ENCODE data around the gene LINS1. TPM values are rescaled to one million over a fixed set of nuclear protein-coding genes. Genes with fewer than 3 reads are reported as not detected.

The LINS1 gene
- total RNA-seq, 1 donor, result 25.8 TPM

GRCh38 chr15:100566850-100567628, 34.9 kb downstream of the LINS1 start:
- no peak for DNase-seq (ENCODE audit: low read depth)
- no peak overlapping the region for H3K4me3 ChIP-seq (ENCODE audit: low read depth, low read length)
- no peak for TF ChIP-seq CTCF (IDR thresholded peaks at IDR 0.05; ENCODE audit: insufficient read depth, low read length)

GRCh38 chr15:100565591-100565990, 36.4 kb downstream of the LINS1 start:
- no peak for TF ChIP-seq CTCF (IDR thresholded peaks at IDR 0.05; ENCODE audit: insufficient read depth, low read length)
- DNase-seq (ENCODE audit: low read depth), result no peak
- no peak overlapping the region for H3K4me3 ChIP-seq (ENCODE audit: low read depth, low read length)

GRCh38 chr15:100560323-100560722, 41.7 kb downstream of the LINS1 start:
- no peak for DNase-seq (ENCODE audit: low read depth)
- H3K4me3 ChIP-seq (ENCODE audit: low read depth, low read length), result no peak overlapping the region
- no peak for TF ChIP-seq CTCF (IDR thresholded peaks at IDR 0.05; ENCODE audit: insufficient read depth, low read length)

- DNase-seq (ENCODE audit: low read depth), result peak; percentile 34
- TF ChIP-seq CTCF (IDR thresholded peaks at IDR 0.05; ENCODE audit: insufficient read depth, low read length), result no peak
- no peak overlapping the region for H3K4me3 ChIP-seq (ENCODE audit: low read depth, low read length)
These were observed 42.7 kb downstream of the LINS1 start for GRCh38 chr15:100559330-100559729.

GRCh38 chr15:100558771-100559254, 43.2 kb downstream of the LINS1 start:
- no peak overlapping the region for H3K4me3 ChIP-seq (ENCODE audit: low read depth, low read length)
- TF ChIP-seq CTCF (IDR thresholded peaks at IDR 0.05; ENCODE audit: insufficient read depth, low read length), result no peak
- no peak for DNase-seq (ENCODE audit: low read depth)

- no peak overlapping the region for H3K4me3 ChIP-seq (ENCODE audit: low read depth, low read length)
- no peak for TF ChIP-seq CTCF (IDR thresholded peaks at IDR 0.05; ENCODE audit: insufficient read depth, low read length)
- DNase-seq (ENCODE audit: low read depth), result no peak
These were observed 48.5 kb downstream of the LINS1 start for GRCh38 chr15:100553468-100553867.
